GM19463 (cell line): ENCODE data around the gene ITIH6.

ENCODE experiments used
- ATAC-seq: cut with Tn5 transposase; IDR thresholded peaks from one replicate; pipeline ENCODE4 v1.9.1; 2021; ENCODE audit warnings: mild to moderate bottlenecking, moderate library complexity; ENCODE audit not compliant: unreplicated experiment

The ITIH6 gene

GRCh38 chrX:54715621-54716020 is 82.4 kb downstream of the ITIH6 start:
- no peak for ATAC-seq

GRCh38 chrX:54714424-54714823 is 83.6 kb downstream of the ITIH6 start:
- no peak for ATAC-seq

GRCh38 chrX:54711735-54712134 is 86.3 kb downstream of the ITIH6 start:
- ATAC-seq: no peak

DNA sequence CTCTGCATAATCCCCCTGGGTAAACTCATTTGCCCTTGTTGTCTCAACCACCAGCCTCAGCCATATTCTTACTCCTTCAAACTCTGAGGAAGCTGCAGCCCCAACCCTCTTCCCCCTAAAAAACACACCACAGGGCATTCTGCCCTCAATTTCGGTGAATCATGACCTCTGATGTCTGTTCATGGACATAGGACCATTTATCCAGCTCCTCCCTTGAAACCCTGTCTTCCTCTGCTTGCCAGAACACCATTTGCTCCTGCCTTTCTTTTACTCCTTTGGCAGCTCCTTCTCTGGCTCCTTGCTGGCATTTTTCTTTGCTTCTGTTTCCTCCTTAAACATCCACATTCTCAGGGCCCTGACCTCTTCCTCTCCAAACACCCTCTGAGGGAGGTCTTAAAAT is 87.1 kb downstream of the ITIH6 start:
- no peak for ATAC-seq

DNA sequence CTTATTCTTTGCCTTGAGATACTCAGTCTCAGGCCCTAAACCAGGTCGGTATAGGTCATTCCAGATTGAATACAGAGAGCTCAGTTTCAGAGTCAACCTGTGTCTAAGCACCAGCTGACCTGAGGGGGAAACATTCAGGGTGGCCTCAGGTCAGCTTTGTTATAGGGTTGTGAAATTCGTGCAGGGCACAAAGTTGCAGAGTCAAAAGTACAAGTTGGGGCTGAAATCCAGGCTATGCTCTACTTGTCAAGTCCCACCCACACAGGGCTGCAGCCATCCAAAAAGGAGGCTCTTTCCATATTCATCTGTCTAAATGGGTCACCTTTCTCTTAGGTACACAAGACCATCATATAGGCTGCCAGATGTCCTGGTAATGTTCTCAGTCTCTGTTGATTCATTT is 89.7 kb downstream of the ITIH6 start:
- no peak for ATAC-seq
